ENCODE data around the gene ASIC1. TPM values are rescaled to one million over a fixed set of nuclear protein-coding genes. Genes with fewer than 3 reads are reported as not detected.

ASIC1 gene
- total and polyA plus RNA-seq, 2 of the 4 experiments (the other 2 are of a cell fraction) = 1.6 to 9.9 TPM

DNA sequence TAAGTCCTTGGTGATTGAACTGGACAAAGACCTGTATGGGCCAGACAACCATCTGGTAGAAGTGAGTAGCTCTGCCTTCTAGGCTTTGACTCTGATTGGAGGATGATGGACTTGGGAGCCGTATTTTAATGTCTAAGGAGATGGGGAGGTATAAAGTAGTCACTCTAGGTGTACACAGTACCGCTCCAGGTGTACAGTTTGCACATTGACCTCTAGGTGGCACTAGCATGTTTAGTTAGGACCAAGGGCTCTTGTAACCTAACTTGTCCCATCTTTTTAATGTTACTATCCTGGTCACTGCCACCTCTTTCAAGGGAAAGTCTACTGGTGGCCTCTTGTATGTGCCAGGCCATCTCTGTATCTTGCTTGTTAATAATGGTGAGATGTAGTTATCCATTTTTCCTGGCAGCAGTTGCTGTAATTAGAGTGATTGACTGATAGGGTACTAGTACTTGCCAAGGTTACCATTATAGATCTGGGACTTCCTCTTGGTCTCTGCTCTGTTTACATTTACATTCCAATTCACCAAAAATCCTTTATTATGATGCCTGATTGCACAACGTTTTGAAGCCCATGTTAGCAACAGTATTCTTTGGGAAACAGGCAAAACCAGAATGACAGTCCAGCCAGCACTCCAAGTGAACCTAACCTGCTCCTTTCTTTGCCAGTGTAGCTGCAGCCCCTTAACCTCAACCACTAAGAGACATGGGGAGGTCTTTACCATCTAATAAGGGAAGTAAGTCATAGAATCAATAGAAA is 31.4 kb downstream of the ASIC1 start:
- Histone ChIP-seq H3K27ac (ENCODE audit: insufficient read depth, low read length) (no peak overlapping the region), H2BK5ac (ENCODE audit: low read depth, low read length, poor library complexity, severe bottlenecking) (no peak overlapping the region), H2BK120ac (ENCODE audit: low read depth, low read length) (peak overlapping the region; percentile 59; the same call in 1 of the 2 replicates), H2AK5ac (ENCODE audit: low read depth, low read length) (no peak overlapping the region), H3K9ac (ENCODE audit: low read depth, low read length) (no peak overlapping the region; the same call in 1 of the 2 replicates), H3K36me3 (ENCODE audit: control insufficient read depth, insufficient read depth, low read length) (peaks cover 42% of the 10 kb centered on the region), H3K4me1 (ENCODE audit: control insufficient read depth, insufficient read depth, low read length) (peaks cover 7% of the 10 kb centered on the region), H4K5ac (ENCODE audit: low read depth, low read length) (no peak overlapping the region), H3K56ac (ENCODE audit: extremely low read depth, insufficient read depth, low read length) (no peak overlapping the region), H2BK20ac (ENCODE audit: low read depth, low read length) (peak overlapping the region; percentile 30; the same call in 1 of the 2 replicates), H3K9me3 (ENCODE audit: control insufficient read depth, insufficient read depth, low read length) (no peaks in the 10 kb centered on the region), H4K20me1 (ENCODE audit: insufficient read depth, low read length) (peaks cover 25% of the 10 kb centered on the region), H3K18ac (ENCODE audit: low read depth, low read length) (no peak overlapping the region), H3K14ac (replicated peaks; ENCODE audit: low read depth, low read length) (no peak overlapping the region; the same call in 1 of the 2 replicates), H2AK9ac (replicated peaks; ENCODE audit: low read depth, low read length, poor library complexity) (peak overlapping the region; percentile 13), H3K79me1 (ENCODE audit: low read depth in 1 of 2, low read length in 2 of 2) (peaks cover 16 to 45% of the 10 kb centered on the region in 2 experiments), H4K91ac (ENCODE audit: insufficient read depth, low read depth, low read length) (no peak overlapping the region), H2BK15ac (ENCODE audit: low read depth, low read length) (no peak overlapping the region), H3K4ac (ENCODE audit: low read depth, low read length) (peak overlapping the region; percentile 39; the same call in 1 of the 2 replicates), H3K4me3 (ENCODE audit: insufficient read depth, low read depth, low read length) (no peak overlapping the region), H3K9me1 (ENCODE audit: insufficient read depth, low read length) (no peaks in the 10 kb centered on the region), H2AFZ (replicated peaks; ENCODE audit: low read length, poor library complexity) (no peak overlapping the region), H3K23ac (ENCODE audit: low read depth, low read length) (no peak overlapping the region), H3K4me2 (ENCODE audit: low read depth, low read length) (no peak overlapping the region), H4K8ac (ENCODE audit: low read depth in 2 of 2, low read length in 2 of 2) (peak overlapping the region in 1 of 2 experiments; percentile 54; a peak in 1 of 4 replicates), H3K27me3 (ENCODE audit: control insufficient read depth, insufficient read depth, low read length) (no peaks in the 10 kb centered on the region)
- dilution Hi-C loops (cut with HindIII; ENCODE audit: low sequenced_read_pairs, unreplicated experiment) (no loop called here), intact Hi-C loops (cut with micrococcal nuclease) (loop anchor here (5.0 kb wide), 1 partner anchor 79 kb away; the partner anchor contains the start of gene CERS5), in situ Hi-C loops (cut with MboI; ENCODE audit: low sequenced_read_pairs) (no loop called here)
- BruUV-seq (replicated peaks) = TSS peak; percentile 16
- no peak for ATAC-seq (ENCODE audit: low read depth)
- ChIA-PET POLR2A (ENCODE audit: unreplicated experiment) (no interaction called here), CTCF (interaction anchor here (0.5 to 1.3 kb wide), 5 partner anchors 8 to 480 kb away, joined by 3 to 5 read pairs (median 3); partner anchors contain the start of genes COX14 and GPD1)
- 43% methylated on average over 1 of the region's 3 CpGs; no CpG with 5 or more reads in 1 of the 2 experiments for WGBS, 2 experiments (ENCODE audit: extremely low coverage in 2 of 2, insufficient read length in 1 of 2)
- DNase-seq = peak; percentile 46
- TF ChIP-seq RCOR1 (IDR thresholded peaks at IDR 0.05; ENCODE audit: insufficient replicate concordance, low read length) (no peak), MAFK (IDR thresholded peaks at IDR 0.05; ENCODE audit: low read depth, low read length) (no peak), RAD21 (IDR thresholded peaks at IDR 0.05; ENCODE audit: low read length) (peak; percentile 39), POLR2A (IDR thresholded peaks at IDR 0.05; ENCODE audit: low read depth, low read length) (no peak), CEBPB (IDR thresholded peaks at IDR 0.05; ENCODE audit: low read depth, low read length) (peak; percentile 77), RFX5 (IDR thresholded peaks at IDR 0.05; ENCODE audit: low read depth, low read length) (no peak), MAZ (IDR thresholded peaks at IDR 0.05; ENCODE audit: borderline replicate concordance, low read depth, low read length) (no peak), SMC3 (IDR thresholded peaks at IDR 0.05; ENCODE audit: low read depth, low read length) (peak; percentile 18; the same call in 1 of the 2 replicates)
- TF ChIP-seq, protein P1, sequence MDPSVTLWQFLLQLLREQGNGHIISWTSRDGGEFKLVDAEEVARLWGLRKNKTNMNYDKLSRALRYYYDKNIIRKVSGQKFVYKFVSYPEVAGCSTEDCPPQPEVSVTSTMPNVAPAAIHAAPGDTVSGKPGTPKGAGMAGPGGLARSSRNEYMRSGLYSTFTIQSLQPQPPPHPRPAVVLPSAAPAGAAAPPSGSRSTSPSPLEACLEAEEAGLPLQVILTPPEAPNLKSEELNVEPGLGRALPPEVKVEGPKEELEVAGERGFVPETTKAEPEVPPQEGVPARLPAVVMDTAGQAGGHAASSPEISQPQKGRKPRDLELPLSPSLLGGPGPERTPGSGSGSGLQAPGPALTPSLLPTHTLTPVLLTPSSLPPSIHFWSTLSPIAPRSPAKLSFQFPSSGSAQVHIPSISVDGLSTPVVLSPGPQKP (IDR thresholded peaks at IDR 0.05; ENCODE audit: borderline replicate concordance, low read depth, low read length) = no peak
- TF ChIP-seq, protein P2, sequence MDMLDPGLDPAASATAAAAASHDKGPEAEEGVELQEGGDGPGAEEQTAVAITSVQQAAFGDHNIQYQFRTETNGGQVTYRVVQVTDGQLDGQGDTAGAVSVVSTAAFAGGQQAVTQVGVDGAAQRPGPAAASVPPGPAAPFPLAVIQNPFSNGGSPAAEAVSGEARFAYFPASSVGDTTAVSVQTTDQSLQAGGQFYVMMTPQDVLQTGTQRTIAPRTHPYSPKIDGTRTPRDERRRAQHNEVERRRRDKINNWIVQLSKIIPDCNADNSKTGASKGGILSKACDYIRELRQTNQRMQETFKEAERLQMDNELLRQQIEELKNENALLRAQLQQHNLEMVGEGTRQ (IDR thresholded peaks at IDR 0.05; ENCODE audit: low read depth, low read length) = no peak
- TF ChIP-seq, protein P3, sequence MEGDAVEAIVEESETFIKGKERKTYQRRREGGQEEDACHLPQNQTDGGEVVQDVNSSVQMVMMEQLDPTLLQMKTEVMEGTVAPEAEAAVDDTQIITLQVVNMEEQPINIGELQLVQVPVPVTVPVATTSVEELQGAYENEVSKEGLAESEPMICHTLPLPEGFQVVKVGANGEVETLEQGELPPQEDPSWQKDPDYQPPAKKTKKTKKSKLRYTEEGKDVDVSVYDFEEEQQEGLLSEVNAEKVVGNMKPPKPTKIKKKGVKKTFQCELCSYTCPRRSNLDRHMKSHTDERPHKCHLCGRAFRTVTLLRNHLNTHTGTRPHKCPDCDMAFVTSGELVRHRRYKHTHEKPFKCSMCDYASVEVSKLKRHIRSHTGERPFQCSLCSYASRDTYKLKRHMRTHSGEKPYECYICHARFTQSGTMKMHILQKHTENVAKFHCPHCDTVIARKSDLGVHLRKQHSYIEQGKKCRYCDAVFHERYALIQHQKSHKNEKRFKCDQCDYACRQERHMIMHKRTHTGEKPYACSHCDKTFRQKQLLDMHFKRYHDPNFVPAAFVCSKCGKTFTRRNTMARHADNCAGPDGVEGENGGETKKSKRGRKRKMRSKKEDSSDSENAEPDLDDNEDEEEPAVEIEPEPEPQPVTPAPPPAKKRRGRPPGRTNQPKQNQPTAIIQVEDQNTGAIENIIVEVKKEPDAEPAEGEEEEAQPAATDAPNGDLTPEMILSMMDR (conservative IDR thresholded peaks at IDR 0.05; ENCODE audit: low read depth, low read length) = peak; percentile 61

All from IMR-90 (cell line).